ENCODE data around the gene HP1BP3.
"Not testable (repeated sequence)": the region's sequence is repeated elsewhere in the genome, so short reads cannot be mapped to it uniquely, and the experiment has no call there.

HP1BP3 gene

GRCh38 chr1:20721117-20722061 is 65.7 kb downstream of the HP1BP3 start:
- TF ChIP-seq ZFX (IDR thresholded peaks at IDR 0.05) = no peak
- TF ChIP-seq CTCF (conservative IDR thresholded peaks at IDR 0.05) = no peak

GRCh38 chr1:20720631-20721091 is 66.4 kb downstream of the HP1BP3 start:
- no peak overlapping the region for H3K27ac ChIP-seq
- TF ChIP-seq ZFX (IDR thresholded peaks at IDR 0.05) (no peak), CTCF (conservative IDR thresholded peaks at IDR 0.05) (no peak)

More at GRCh38 chr1:20721117-20722061, 65.7 kb downstream of the HP1BP3 start:
- H3K27ac ChIP-seq = no peak overlapping the region

- TF ChIP-seq ZFX (IDR thresholded peaks at IDR 0.05) (no peak), CTCF (conservative IDR thresholded peaks at IDR 0.05) (no peak)
- H3K27ac ChIP-seq = no peak overlapping the region
Measured at GRCh38 chr1:20719871-20720620, 67.1 kb downstream of the HP1BP3 start.

GRCh38 chr1:20719261-20719660 is 67.8 kb downstream of the HP1BP3 start:
- TF ChIP-seq ZFX (IDR thresholded peaks at IDR 0.05) = no peak
- TF ChIP-seq CTCF (conservative IDR thresholded peaks at IDR 0.05) = no peak
- H3K27ac ChIP-seq = no peak overlapping the region

GRCh38 chr1:20718343-20718882 is 68.7 kb downstream of the HP1BP3 start:
- H3K27ac ChIP-seq = not testable (repeated sequence)

GRCh38 chr1:20717452-20718342 is 69.4 kb downstream of the HP1BP3 start, which contains the start of gene KIF17:
Gene KIF17 (minus strand): TSS chr1:20718007. CDS start chr1:20717706, 301 bp downstream.
- H3K27ac ChIP-seq = no peak within 1 kb of the TSS
- TF ChIP-seq ZFX (IDR thresholded peaks at IDR 0.05) = no peak
- no peak for TF ChIP-seq CTCF (conservative IDR thresholded peaks at IDR 0.05)

- TF ChIP-seq ZFX (IDR thresholded peaks at IDR 0.05) (no peak), CTCF (conservative IDR thresholded peaks at IDR 0.05) (no peak)
- no peak overlapping the region for H3K27ac ChIP-seq
Measured at GRCh38 chr1:20716232-20716631, 70.9 kb downstream of the HP1BP3 start.
